LNCAP (cell line): ENCODE results near the gene U2AF1L4.

ENCODE experiments used
- TF ChIP-seq, protein P1 (sequence below): fragments of 450-650 bp; IDR thresholded peaks from 2 replicates; pipeline ENCODE4 v1.5.1; 2017; ENCODE audit warnings: mild to moderate bottlenecking

Gene U2AF1L4

DNA sequence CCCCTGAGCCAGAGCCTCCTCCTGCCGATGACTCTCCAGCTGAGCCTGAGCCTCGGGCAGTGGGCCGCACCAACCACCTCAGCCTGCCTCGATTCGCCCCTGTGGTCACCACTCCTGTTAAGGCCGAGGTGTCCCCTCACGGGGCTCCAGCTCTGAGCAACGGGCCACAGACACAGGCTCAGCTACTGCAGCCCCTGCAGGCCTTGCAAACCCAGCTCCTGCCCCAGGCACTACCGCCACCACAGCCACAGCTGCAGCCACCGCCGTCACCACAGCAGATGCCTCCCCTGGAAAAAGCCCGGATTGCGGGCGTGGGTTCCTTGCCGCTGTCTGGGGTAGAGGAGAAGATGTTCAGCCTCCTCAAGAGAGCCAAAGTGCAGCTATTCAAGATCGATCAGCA is 23.8 kb downstream of the U2AF1L4 start:
- TF ChIP-seq, protein P1, sequence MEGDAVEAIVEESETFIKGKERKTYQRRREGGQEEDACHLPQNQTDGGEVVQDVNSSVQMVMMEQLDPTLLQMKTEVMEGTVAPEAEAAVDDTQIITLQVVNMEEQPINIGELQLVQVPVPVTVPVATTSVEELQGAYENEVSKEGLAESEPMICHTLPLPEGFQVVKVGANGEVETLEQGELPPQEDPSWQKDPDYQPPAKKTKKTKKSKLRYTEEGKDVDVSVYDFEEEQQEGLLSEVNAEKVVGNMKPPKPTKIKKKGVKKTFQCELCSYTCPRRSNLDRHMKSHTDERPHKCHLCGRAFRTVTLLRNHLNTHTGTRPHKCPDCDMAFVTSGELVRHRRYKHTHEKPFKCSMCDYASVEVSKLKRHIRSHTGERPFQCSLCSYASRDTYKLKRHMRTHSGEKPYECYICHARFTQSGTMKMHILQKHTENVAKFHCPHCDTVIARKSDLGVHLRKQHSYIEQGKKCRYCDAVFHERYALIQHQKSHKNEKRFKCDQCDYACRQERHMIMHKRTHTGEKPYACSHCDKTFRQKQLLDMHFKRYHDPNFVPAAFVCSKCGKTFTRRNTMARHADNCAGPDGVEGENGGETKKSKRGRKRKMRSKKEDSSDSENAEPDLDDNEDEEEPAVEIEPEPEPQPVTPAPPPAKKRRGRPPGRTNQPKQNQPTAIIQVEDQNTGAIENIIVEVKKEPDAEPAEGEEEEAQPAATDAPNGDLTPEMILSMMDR: no peak

- TF ChIP-seq, protein P1: no peak
Observed at GRCh38 chr19:35720648-35721047, 24.6 kb downstream of the U2AF1L4 start.

- TF ChIP-seq, protein P1: no peak
Observed at GRCh38 chr19:35720163-35720524, 25.1 kb downstream of the U2AF1L4 start.

DNA sequence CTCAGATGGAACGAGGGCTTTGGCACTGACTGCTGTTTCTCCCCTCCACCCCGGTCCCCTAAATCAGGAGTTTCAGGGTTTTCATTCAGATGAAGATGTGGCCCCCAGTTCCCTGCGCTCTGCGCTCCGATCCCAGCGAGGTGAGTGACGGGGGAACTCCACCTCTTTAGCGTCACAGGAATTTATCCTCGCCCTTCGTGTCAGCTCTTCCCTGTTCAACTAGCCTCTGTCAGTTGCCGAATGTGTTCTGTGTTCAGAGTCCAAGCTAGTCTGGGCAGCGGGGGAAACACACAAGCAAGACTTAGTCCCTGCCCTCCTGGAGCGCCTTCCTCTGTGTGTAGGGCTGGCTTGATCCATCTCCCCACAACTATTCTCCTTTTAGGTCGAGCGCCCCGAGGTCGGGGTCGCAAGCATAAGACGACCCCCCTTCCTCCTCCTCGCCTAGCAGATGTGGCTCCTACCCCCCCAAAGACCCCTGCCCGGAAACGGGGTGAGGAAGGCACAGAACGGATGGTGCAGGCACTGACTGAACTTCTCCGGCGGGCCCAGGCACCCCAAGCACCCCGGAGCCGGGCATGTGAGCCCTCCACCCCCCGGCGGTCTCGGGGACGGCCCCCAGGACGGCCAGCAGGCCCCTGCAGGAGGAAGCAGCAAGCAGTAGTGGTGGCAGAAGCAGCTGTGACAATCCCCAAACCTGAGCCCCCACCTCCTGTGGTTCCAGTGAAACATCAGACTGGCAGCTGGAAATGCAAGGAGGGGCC is 25.6 kb downstream of the U2AF1L4 start:
- TF ChIP-seq, protein P1: no peak

DNA sequence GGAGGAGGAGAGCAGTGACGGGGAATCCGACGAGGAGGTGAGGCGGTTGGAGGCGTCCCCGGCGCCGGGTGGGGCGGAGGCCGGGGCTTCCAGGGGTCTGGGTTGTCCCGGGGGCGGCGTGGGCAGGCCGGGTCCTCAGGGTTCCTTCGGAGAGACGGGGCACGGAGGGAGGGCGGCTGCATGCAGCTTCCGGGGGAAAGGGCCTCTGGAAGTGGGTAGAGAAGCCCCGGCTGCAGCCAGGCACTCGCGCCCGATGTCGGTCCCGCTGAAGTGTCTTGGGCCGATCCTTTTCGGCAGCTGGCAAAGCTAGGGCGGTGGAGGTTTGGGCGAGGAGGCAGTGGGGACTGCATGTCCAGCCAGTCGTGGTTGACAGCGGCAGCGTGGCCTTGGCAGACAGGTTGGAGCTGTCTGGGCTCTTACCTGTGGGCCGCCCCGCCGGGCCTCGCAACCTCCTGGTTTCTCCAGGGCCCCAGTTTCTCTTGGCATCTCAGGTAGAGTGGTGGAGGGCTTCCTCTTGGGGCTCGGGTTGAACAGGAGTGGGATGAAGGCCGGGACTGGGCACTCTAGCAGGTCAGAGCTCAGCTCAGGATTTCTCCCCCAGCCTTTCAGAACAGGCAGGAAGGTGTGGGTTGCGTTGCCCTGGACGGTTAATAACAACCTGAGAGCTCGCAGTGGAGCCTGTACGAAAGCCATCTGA is 26.7 kb downstream of the U2AF1L4 start:
- TF ChIP-seq, protein P1: no peak

DNA sequence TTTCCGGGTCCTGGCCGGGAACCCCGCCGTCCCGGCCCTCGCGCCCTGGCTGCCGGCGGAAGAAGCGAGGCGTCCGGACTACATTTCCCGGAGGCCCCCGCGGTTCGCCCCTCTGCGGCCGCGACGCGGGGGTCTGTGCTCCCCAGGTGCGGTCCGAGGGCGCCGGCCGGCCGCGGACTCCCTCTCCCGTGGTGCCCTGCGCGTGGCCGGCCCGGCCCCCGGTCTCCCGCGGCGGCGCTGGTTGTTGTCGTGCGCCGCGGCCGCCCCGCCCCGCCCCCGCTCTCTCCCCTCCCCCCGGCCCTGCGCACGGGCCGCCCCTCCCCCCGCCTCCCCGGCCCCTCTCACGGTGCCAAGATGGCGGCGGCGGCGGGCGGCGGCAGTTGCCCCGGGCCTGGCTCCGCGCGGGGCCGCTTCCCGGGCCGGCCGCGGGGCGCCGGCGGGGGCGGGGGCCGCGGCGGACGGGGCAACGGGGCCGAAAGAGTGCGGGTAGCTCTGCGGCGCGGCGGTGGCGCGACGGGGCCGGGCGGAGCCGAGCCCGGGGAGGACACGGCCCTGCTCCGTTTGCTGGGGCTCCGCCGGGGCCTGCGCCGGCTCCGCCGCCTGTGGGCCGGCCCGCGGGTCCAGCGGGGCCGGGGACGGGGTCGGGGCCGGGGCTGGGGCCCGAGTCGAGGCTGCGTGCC is 27.4 kb downstream of the U2AF1L4 start, which contains the start of gene KMT2B:
TSS of gene KMT2B (plus strand) at position 339 of the 680 bp plus-strand sequence. CDS start at position 355, 16 bp downstream.
- TF ChIP-seq, protein P1: no peak

DNA sequence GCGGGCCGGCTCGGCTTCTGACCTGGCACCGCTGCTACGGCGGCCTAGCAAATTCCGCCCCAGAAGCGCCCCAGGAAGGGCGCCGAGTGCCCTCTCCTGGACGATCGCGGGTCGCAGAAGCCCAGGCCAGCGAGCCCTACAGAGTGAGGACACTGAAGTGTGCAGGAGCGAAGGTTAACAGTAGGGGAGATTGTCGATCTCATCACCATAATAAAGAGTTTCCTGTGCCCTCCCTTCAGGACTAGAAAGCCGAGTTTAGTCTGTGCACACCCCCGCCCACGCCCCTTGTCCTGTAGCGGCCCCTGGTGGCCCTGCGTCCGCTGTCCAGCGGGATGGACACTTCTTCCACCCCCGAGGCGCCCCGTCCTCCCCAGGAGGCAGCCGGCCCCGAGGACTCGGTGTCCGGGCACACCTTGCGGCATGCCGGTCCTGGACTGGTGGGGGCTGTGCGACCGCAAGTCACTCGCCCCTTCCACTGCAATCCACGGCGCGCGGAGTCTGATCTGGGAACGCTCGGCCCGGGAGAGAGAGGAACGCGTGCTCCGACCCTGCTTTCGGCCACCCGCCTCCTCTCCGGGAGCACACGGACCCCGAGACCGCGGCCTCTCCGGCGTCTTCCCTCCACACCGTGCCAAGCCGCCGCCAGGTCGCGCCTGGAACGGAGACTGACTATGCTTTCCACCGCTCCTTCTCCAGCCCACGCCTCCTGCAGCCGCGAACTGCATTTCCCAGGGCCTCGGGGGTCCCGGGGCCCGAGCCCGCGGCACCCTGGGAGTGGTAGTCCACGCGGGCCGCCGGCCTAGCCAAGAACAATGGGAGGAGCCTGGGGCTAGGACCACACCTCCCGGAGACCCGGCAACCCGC is 28.2 kb downstream of the U2AF1L4 start:
- TF ChIP-seq, protein P1: peak; percentile 94
